WERI-Rb-1 (cell line): ENCODE data around the gene SDK2.
A peak's percentile ranks its signal among the peaks of the same experiment; 100 is the strongest.

Experiments used
- DNase-seq: peaks from one replicate; pipeline ENCODE4 v3.0.0-alpha.2; 2020
- H3K27ac ChIP-seq: fragments of 250-450 bp; sonication (Bioruptor Pico); 2 replicates; pipeline ENCODE4 v1.5.1; 2020; ENCODE audit warnings: mild to moderate bottlenecking, moderate library complexity
- H3K27me3 ChIP-seq: fragments of 250-450 bp; sonication (Bioruptor Pico); 2 replicates; pipeline ENCODE4 v1.5.1; 2021; ENCODE audit warnings: mild to moderate bottlenecking, low read depth, moderate library complexity; ENCODE audit not compliant: insufficient read depth, severe bottlenecking
- H3K36me3 ChIP-seq: fragments of 250-450 bp; sonication (Bioruptor Pico); 2 replicates; pipeline ENCODE4 v1.5.1; 2020; ENCODE audit warnings: mild to moderate bottlenecking, moderate library complexity
- H3K4me3 ChIP-seq: 2 replicates; pipeline ENCODE4 v1.5.1; 2011; ENCODE audit warnings: low read depth, mild to moderate bottlenecking, control low read depth, low read length
- H3K9me3 ChIP-seq: fragments of 250-450 bp; sonication (Bioruptor Pico); 2 replicates; pipeline ENCODE4 v1.5.1; 2021; ENCODE audit warnings: mild to moderate bottlenecking, moderate library complexity; ENCODE audit not compliant: severe bottlenecking
- TF ChIP-seq, protein P1 (sequence below): IDR thresholded peaks from 2 replicates; pipeline ENCODE4 v1.5.1; 2011; ENCODE audit warnings: low read depth, mild to moderate bottlenecking, control low read depth, inconsistent platforms, low read length

SDK2 gene

DNA sequence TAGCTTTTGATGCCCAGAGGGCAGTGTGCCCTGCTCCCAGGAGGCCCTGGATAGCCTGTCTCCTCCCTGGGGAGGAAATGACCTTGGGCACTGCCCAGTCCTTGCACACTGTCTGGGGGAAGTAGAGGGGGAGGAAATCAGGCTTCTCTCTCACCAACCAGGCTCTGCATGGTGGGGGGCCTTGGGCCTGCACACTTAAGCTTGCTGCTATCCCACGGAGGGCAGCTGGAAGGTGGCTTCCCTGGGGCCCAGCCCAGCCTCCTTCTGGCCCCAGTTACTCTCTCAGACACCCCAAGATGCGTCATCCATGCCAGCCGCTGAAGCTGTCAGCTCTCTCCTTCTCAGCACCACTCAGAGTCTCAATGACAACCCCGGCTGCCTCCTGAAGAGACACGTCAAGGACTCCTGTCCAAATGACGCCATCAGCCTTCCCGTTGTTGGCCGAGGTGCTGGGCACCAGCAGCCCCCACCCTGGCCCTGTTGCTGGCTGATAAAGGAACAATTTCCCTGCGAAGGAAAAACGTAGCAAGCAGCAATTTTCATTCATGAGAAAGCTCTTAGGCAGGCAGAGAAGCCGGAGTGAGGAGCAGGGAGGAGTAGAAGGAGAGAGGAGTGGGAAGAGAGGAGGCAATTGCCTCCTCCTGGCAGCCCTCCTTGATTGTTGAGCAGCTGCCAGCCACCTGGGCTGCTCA lies 95.5 kb downstream of the SDK2 start:
- DNase-seq, result no peak
- H3K27me3 ChIP-seq, result no peaks in the 10 kb centered on the region
- no peak overlapping the region for H3K27ac ChIP-seq
- no peaks in the 10 kb centered on the region for H3K9me3 ChIP-seq
- no peak overlapping the region for H3K4me3 ChIP-seq
- TF ChIP-seq, protein P1, sequence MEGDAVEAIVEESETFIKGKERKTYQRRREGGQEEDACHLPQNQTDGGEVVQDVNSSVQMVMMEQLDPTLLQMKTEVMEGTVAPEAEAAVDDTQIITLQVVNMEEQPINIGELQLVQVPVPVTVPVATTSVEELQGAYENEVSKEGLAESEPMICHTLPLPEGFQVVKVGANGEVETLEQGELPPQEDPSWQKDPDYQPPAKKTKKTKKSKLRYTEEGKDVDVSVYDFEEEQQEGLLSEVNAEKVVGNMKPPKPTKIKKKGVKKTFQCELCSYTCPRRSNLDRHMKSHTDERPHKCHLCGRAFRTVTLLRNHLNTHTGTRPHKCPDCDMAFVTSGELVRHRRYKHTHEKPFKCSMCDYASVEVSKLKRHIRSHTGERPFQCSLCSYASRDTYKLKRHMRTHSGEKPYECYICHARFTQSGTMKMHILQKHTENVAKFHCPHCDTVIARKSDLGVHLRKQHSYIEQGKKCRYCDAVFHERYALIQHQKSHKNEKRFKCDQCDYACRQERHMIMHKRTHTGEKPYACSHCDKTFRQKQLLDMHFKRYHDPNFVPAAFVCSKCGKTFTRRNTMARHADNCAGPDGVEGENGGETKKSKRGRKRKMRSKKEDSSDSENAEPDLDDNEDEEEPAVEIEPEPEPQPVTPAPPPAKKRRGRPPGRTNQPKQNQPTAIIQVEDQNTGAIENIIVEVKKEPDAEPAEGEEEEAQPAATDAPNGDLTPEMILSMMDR, result no peak
- H3K36me3 ChIP-seq, result no peaks in the 10 kb centered on the region; the same call in 1 of the 2 replicates

DNA sequence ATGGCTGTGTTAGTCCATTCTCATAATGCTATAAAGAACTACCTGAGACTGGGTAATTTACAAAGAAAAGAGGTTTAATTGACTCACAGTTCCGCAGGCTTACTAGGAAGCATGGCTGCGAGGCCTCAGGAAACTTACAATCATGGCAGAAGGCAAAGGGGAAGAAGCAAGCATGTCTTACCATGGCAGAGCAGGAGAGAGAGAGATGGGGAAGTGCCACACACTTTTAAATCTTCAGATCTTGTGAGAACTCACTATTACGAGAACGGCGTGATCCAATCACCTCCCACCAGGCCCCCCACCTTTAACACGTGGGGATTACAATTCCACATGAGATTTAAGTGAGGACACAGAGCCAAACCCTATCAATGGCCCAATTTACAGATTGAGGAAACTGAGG lies 96.5 kb downstream of the SDK2 start:
- Histone ChIP-seq H3K4me3 (no peak overlapping the region), H3K27me3 (no peaks in the 10 kb centered on the region), H3K27ac (no peak overlapping the region), H3K36me3 (no peaks in the 10 kb centered on the region; the same call in 1 of the 2 replicates), H3K9me3 (no peaks in the 10 kb centered on the region)
- no peak for DNase-seq
- TF ChIP-seq, protein P1, result no peak

DNA sequence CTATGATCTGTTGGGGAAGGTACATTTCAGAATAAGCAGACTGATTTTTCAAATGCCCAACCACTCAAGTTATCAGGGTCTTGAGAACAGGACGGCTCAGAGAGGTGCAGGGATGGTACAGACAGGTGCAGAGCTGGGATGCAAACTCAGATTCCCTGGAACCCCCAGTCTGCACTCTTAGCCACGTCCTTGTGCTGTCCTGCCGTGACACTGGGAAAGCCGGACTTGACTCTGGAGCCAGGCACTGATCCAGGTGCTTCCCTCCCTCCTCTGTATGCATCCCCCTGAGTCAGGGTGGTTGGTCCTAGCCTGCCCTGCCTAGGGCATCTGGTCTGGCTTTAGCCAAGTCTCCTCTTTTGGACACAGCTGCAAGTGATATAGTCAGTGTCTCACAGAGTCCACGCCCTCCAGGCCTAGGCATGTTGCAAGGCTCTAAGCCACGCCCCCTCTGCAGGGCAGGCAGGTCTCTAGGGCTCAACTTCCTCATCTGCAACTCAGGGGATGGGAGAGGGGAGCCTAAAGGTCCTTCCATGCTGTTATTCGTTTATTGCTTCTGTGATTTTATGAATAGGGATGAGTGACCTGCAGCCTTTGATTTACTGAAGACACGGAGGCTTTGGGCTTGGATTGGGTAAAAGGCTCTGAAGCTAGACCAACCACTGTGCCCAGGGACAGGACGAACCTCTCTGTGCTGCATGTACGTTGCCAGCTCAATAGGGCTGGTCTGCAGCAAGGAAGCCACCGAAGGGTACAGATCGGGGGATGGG lies 97.3 kb downstream of the SDK2 start:
- Histone ChIP-seq H3K9me3 (no peaks in the 10 kb centered on the region), H3K36me3 (no peaks in the 10 kb centered on the region; the same call in 1 of the 2 replicates), H3K4me3 (no peak overlapping the region), H3K27me3 (no peaks in the 10 kb centered on the region), H3K27ac (no peak overlapping the region)
- peak; percentile 84 for DNase-seq
- TF ChIP-seq, protein P1, result no peak

DNA sequence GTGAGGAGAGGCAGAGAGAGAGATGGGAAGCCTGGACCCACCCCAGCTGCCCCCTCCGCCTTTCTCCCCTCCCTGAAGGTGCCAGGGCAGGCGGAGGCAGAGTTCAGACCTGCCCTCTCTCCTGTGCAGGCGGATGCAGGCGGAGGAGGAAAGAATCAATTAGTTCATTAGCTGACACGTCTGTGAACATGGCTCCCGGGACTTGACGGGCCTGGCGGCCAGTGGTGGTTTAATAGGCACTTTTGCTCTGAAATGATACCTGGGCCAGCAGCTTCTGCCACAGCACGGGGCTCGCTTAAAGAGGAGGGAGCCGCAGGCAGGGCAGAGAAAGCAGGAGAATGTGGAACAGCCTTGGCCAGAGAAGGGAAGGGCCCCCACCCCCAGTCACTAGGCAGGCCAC lies 98.1 kb downstream of the SDK2 start:
- Histone ChIP-seq H3K36me3 (no peaks in the 10 kb centered on the region; the same call in 1 of the 2 replicates), H3K9me3 (no peaks in the 10 kb centered on the region), H3K4me3 (no peak overlapping the region), H3K27me3 (no peaks in the 10 kb centered on the region), H3K27ac (peak overlapping the region; percentile 27; the same call in 1 of the 2 replicates)
- no peak for DNase-seq
- TF ChIP-seq, protein P1, result no peak

DNA sequence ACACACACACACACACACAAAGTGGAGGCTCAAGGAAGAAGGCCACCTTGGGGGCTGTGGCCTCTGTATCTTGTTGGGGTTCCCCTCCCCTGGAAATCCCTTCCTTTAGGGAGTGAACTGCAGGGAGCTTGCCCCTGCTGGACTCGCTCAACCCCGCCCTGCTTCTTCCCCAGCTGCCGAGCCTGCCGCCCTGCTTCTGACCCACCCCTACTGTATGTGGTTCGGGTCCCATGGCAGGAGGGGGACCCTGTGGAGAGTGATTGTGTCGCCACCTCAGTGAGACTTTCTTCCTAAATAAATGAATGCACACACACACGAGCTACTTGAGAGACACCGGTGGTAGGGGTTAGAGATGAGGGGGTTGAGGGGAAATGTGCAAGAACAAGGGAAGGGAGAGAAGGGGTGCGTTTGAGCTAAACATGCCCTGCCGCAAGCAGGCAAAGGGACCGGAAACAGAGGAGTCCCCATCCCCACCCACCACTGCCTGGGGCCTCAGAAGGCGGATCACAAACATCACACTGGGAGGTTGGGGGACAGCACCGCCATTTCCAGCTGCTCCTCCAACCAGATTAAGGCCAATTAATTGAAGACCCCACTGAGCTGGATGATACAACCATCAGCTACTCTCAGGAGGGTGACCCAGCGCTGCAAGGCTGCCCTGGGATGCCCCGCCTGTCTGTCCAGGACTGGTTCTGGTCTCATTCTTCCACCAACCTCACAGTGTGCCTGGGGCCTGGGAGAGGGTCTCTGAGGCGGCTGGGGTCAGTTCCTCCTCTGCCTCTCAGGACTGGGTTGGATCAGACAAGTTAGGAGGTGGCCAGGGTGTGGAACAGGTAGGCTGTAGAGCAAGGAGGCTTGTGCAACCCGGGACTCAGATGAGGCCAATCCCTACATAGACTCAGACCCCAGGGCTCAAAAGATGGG lies 98.9 kb downstream of the SDK2 start:
- H3K27me3 ChIP-seq, result no peaks in the 10 kb centered on the region
- no peaks in the 10 kb centered on the region; the same call in 1 of the 2 replicates for H3K36me3 ChIP-seq
- no peak overlapping the region; the same call in 1 of the 2 replicates for H3K27ac ChIP-seq
- DNase-seq, result no peak
- H3K4me3 ChIP-seq, result no peak overlapping the region
- TF ChIP-seq, protein P1, result no peak
- no peaks in the 10 kb centered on the region for H3K9me3 ChIP-seq
